K562 (cell line): Measurements from ENCODE around the gene ZC3H12C.

ENCODE experiments used
- CREM ChIP-seq: IDR thresholded peaks from 2 replicates; pipeline ENCODE4 v1.6.1; 2014; ENCODE audit warnings: antibody characterized with exemption, low read depth
- CTCF ChIP-seq, 3 experiments: IDR thresholded peaks in 2 of 3; conservative IDR thresholded peaks in 1 of 3; 2 replicates each; pipeline ENCODE4 v1.5.1; 2011 to 2012; ENCODE audit warnings: low read length in 3 of 3, mild to moderate bottlenecking in 3 of 3, control low read depth in 2 of 3, improper control_type of control experiment in 1 of 3, inconsistent platforms in 1 of 3, low read depth in 1 of 3, mixed read lengths in 1 of 3, moderate library complexity in 1 of 3; ENCODE audit not compliant: insufficient read depth in 2 of 3
- EP300 ChIP-seq: IDR thresholded peaks from 2 replicates; pipeline ENCODE4 v1.6.1; 2012; ENCODE audit warnings: low read length, improper control_type of control experiment
- ILF3 ChIP-seq: fragments of 450-650 bp; IDR thresholded peaks from 2 replicates; pipeline ENCODE4 v1.6.1; 2018; ENCODE audit warnings: antibody characterized with exemption, mild to moderate bottlenecking, moderate library complexity, borderline replicate concordance
- NR2C2 ChIP-seq, 2 experiments: fragments of 200-800 bp in 1 of 2; sonication (Bioruptor generic) in 1 of 2; sonication (generic) in 1 of 2; formaldehyde crosslinking in 1 of 2; IDR thresholded peaks; 2 replicates each; pipeline versions ENCODE4 v1.6.1 to v1.8.0; 2016 to 2022; ENCODE audit warnings: mild to moderate bottlenecking in 1 of 2, missing compliant biosample characterization in 1 of 2, missing genetic modification characterization in 1 of 2, missing genetic modification reagents in 1 of 2
- RAD21 ChIP-seq, 2 experiments: fragments of 250-450 bp in 1 of 2; fragments of 450-650 bp in 1 of 2; sonication (Bioruptor Pico) in 1 of 2; formaldehyde crosslinking in 1 of 2; IDR thresholded peaks in 1 of 2; conservative IDR thresholded peaks in 1 of 2; 2 replicates each; pipeline versions ENCODE4 v1.4.0 to v1.8.0; 2020 to 2022; ENCODE audit warnings: mild to moderate bottlenecking in 2 of 2, moderate library complexity in 1 of 2
- SMAD1 ChIP-seq: fragments of 150-350 bp; IDR thresholded peaks from 2 replicates; pipeline ENCODE4 v1.6.1; 2014; ENCODE audit warnings: low read length, low read depth; ENCODE audit not compliant: partially characterized antibody
- SOX6 ChIP-seq: fragments of 450-650 bp; IDR thresholded peaks from 2 replicates; pipeline ENCODE4 v1.6.1; 2014; ENCODE audit warnings: mild to moderate bottlenecking
- TAF1 ChIP-seq: IDR thresholded peaks from 2 replicates; pipeline ENCODE4 v1.6.1; 2011; ENCODE audit warnings: mild to moderate bottlenecking, low read length, moderate library complexity; ENCODE audit not compliant: insufficient read depth, control insufficient read depth, severe bottlenecking; ENCODE audit errors: extremely low read depth
- TBP ChIP-seq: optimal IDR thresholded peaks from 2 replicates; pipeline ENCODE3; 2011; ENCODE audit warnings: low read depth, low read length, improper control_type of control experiment
- ZBTB33 ChIP-seq: sonication (generic); formaldehyde crosslinking; IDR thresholded peaks from 2 replicates; pipeline ENCODE4 v1.8.1; 2023; ENCODE audit warnings: mild to moderate bottlenecking, missing genetic modification reagents
- ZFP30 ChIP-seq: fragments of 250-450 bp; sonication (Bioruptor Pico); IDR thresholded peaks from 2 replicates; pipeline ENCODE4 v1.8.0; 2022; ENCODE audit warnings: moderate library complexity, mild to moderate bottlenecking, inconsistent platforms, borderline replicate concordance
- ZNF253 ChIP-seq: fragments of 250-450 bp; sonication (Bioruptor Pico); conservative IDR thresholded peaks from 2 replicates; pipeline ENCODE4 v1.6.1; 2021; ENCODE audit warnings: mild to moderate bottlenecking
- ZNF76 ChIP-seq: fragments of 250-450 bp; sonication (Bioruptor Pico); IDR thresholded peaks from 2 replicates; pipeline ENCODE4 v1.4.0; 2020; ENCODE audit warnings: mild to moderate bottlenecking, moderate library complexity, borderline replicate concordance

GRCh38 chr11:110097459-110098012 lies 4.3 kb downstream of the ZC3H12C start:
- TF ChIP-seq RAD21 (CRISPR knock-in tag; conservative IDR thresholded peaks at IDR 0.05 in 1 of 2, IDR thresholded peaks at IDR 0.05 in 1 of 2) (no peak), ZNF76 (CRISPR knock-in tag) (no peak), SOX6 (no peak), TBP (no peak), CREM (peak; percentile 84), TAF1 (no peak), EP300 (no peak), ZNF253 (CRISPR knock-in tag) (no peak), ZFP30 (CRISPR knock-in tag) (no peak), ILF3 (no peak), ZBTB33 (CRISPR knock-in tag) (no peak), NR2C2 (CRISPR knock-in tag; IDR thresholded peaks at IDR 0.05) (no peak), NR2C2 (tag; IDR thresholded peaks at IDR 0.05) (no peak), CTCF (IDR thresholded peaks at IDR 0.05 in 2 of 3, conservative IDR thresholded peaks at IDR 0.05 in 1 of 3; ENCODE audit: insufficient read depth in 2 of 3, low read depth in 1 of 3, low read length in 3 of 3) (no peak), SMAD1 (no peak)
